HEK293 (cell line): Measurements from ENCODE around the gene EPHB1.

Experiments
- CTCF ChIP-seq: fragments of 450-650 bp; formaldehyde crosslinking; IDR thresholded peaks from 2 replicates; pipeline ENCODE4 v1.5.1; 2016; ENCODE audit warnings: missing biosample characterization, missing genetic modification characterization
- KLF16 ChIP-seq: fragments of 450-650 bp; formaldehyde crosslinking; IDR thresholded peaks from 2 replicates; pipeline ENCODE4 v1.5.1; 2017; ENCODE audit warnings: missing biosample characterization, missing genetic modification characterization
- ZNF23 ChIP-seq: fragments of 450-650 bp; formaldehyde crosslinking; IDR thresholded peaks from 2 replicates; pipeline ENCODE4 v1.5.1; 2016; ENCODE audit warnings: missing biosample characterization, missing genetic modification characterization, borderline replicate concordance
- ZNF302 ChIP-seq: fragments of 450-650 bp; formaldehyde crosslinking; IDR thresholded peaks from 2 replicates; pipeline ENCODE4 v1.5.1; 2016; ENCODE audit warnings: missing biosample characterization, missing genetic modification characterization, low read depth
- ZNF530 ChIP-seq: fragments of 450-650 bp; formaldehyde crosslinking; IDR thresholded peaks from 2 replicates; pipeline ENCODE4 v1.5.1; 2016; ENCODE audit warnings: low read depth, missing biosample characterization, missing genetic modification characterization
- ZNF639 ChIP-seq: fragments of 450-650 bp; formaldehyde crosslinking; IDR thresholded peaks from 2 replicates; pipeline ENCODE4 v1.5.1; 2016; ENCODE audit warnings: missing biosample characterization, missing genetic modification characterization
- ZNF670 ChIP-seq: fragments of 450-650 bp; formaldehyde crosslinking; IDR thresholded peaks from 2 replicates; pipeline ENCODE4 v1.5.1; 2016; ENCODE audit warnings: missing biosample characterization, missing genetic modification characterization, low read depth
- ZNF768 ChIP-seq: fragments of 450-650 bp; formaldehyde crosslinking; IDR thresholded peaks from 2 replicates; pipeline ENCODE4 v1.5.1; 2018; ENCODE audit warnings: missing biosample characterization, mild to moderate bottlenecking, missing genetic modification characterization

DNA sequence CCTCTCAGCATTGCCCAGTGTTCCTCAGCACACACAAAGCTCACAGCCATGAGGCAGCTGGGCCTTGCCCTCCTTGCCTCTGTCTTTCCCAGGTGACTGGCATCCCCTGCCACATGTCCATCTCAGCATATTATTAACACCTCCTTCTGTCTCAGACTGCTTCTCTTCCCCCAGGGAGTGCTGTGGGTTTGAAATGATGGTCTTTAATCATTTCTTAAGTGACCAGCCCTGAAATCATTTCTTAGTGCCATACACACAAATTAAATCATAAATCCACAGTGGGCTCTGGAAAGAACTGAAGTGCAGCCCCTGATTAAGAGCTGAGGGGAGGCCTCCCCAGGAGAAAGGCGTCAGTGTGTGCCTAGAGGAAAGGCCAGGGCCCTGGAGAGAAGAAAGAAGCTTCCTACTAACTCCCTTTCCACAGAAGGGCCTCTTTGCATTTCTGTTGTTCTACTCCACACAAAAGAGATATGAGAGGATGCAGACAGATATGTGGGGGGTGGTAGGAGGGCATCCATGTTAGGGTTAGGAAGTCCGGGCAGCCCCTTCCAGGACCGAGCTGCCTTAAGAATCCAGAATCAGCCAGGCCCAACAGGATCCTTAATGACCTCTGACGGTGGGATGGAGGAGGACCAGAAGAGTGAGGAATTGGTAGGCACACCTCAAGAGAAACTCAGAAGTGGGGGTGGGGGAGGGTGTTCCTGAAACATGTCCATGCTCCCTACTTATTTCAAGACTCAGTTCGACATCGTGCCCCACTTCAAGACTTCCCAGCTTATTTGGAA lies 290.8 kb downstream of the EPHB1 start:
- no peak for TF ChIP-seq ZNF670 (tag by site-specific recombination)
- TF ChIP-seq ZNF530 (tag by site-specific recombination): no peak
- TF ChIP-seq CTCF (tag by site-specific recombination): no peak
- TF ChIP-seq ZNF23 (tag by site-specific recombination): no peak
- TF ChIP-seq ZNF639 (tag by site-specific recombination): no peak
- no peak for TF ChIP-seq ZNF302 (tag by site-specific recombination)
- no peak for TF ChIP-seq KLF16
- no peak for TF ChIP-seq ZNF768 (tag by site-specific recombination)
